HCT116 (cell line): ENCODE results near the gene SCARB1. TPM values are rescaled to one million over a fixed set of nuclear protein-coding genes. Genes with fewer than 3 reads are reported as not detected.

Experiments used
- ATAC-seq: fragments of 200-7000 bp; cut with Tn5 transposase; 2 replicates; pipeline ENCODE4 v1.9.1; 2020; ENCODE audit warnings: mild to moderate bottlenecking, moderate library complexity
- BruUV-seq: library from RNA; stranded (reverse); fragments of 400-500 nt; replicated peaks from 2 replicates; lab custom pipeline; 2021; lab: Mats Ljungman, UMichigan
- CTCF ChIA-PET: fragments of 300-600 bp; sonication (Branson Sonifier 250); formaldehyde crosslinking; loops from one replicate; lab custom pipeline; 2021; ENCODE audit warnings: antibody characterized with exemption; lab: Charles Lee
- POLR2A ChIA-PET: fragments of 300-600, 350-600 bp; sonication (Branson Sonifier 250); formaldehyde crosslinking; loops from one replicate; lab custom pipeline; 2021; ENCODE audit warnings: antibody characterized with exemption; lab: Charles Lee
- RAD21 ChIA-PET, 2 experiments: fragments of 300-600 bp; sonication (Branson Sonifier 250); formaldehyde crosslinking; loops; one replicate each; lab custom pipeline; 2023; ENCODE audit warnings: low total read pairs in 2 of 2; ENCODE audit not compliant: uncharacterized antibody in 2 of 2, unreplicated experiment in 2 of 2, low non-redundant PET in 1 of 2; lab: Charles Lee
- DNase-seq: peaks from one replicate; pipeline ENCODE4 v3.0.0-alpha.2; 2010; ENCODE audit warnings: low read depth, low spot score
- H2AFZ ChIP-seq: fragments of 200-600 bp; shearing (Covaris generic), sonication (generic); 2 replicates; pipeline ENCODE4 v1.6.1; 2017; ENCODE audit warnings: low read depth, mixed run types, mixed read lengths, antibody characterized with exemption, low read length; ENCODE audit not compliant: poor library complexity, severe bottlenecking
- H3K27ac ChIP-seq: 2 replicates; pipeline ENCODE4 v1.5.1; 2012; ENCODE audit warnings: low read depth, low read length
- H3K27me3 ChIP-seq: fragments of 200-600 bp; sonication (generic); 2 replicates; pipeline ENCODE4 v1.6.1; 2016; ENCODE audit warnings: mixed run types, low read length, mixed read lengths; ENCODE audit not compliant: insufficient read depth
- H3K36me3 ChIP-seq, 2 experiments: fragments of 200-500 bp in 1 of 2; fragments of 200-600 bp in 1 of 2; sonication (Bioruptor generic) in 1 of 2; sonication (generic) in 1 of 2; 2 replicates each; pipeline versions ENCODE4 v1.5.1 to v1.6.1; 2014 to 2016; ENCODE audit warnings: low read length in 2 of 2, inconsistent platforms in 1 of 2, mixed read lengths in 1 of 2, mixed run types in 1 of 2; ENCODE audit not compliant: insufficient read depth in 2 of 2, control insufficient read depth in 1 of 2
- H3K4me1 ChIP-seq, 2 experiments: fragments of 200-600 bp in 1 of 2; sonication (generic) in 1 of 2; 2 replicates each; pipeline versions ENCODE4 v1.5.1 to v1.6.1; 2012 to 2017; ENCODE audit warnings: low read length in 2 of 2, inconsistent platforms in 1 of 2, mild to moderate bottlenecking in 1 of 2, mixed read lengths in 1 of 2, mixed run types in 1 of 2, moderate library complexity in 1 of 2; ENCODE audit not compliant: insufficient read depth in 2 of 2, control insufficient read depth in 1 of 2
- H3K4me2 ChIP-seq: fragments of 200-600 bp; sonication (generic); 2 replicates; pipeline ENCODE4 v1.6.1; 2017; ENCODE audit warnings: mixed run types, low read length, mixed read lengths
- H3K4me3 ChIP-seq, 2 experiments: fragments of 200-600 bp in 1 of 2; sonication (generic) in 1 of 2; replicated peaks in 1 of 2; 2 replicates each; pipeline ENCODE4 v1.5.1; 2011 to 2016; ENCODE audit warnings: low read length in 2 of 2, control low read depth in 1 of 2, low read depth in 1 of 2, mild to moderate bottlenecking in 1 of 2, mixed read lengths in 1 of 2, mixed run types in 1 of 2
- H3K79me2 ChIP-seq: fragments of 200-600 bp; sonication (generic); 2 replicates; pipeline ENCODE4 v1.6.1; 2017; ENCODE audit warnings: mild to moderate bottlenecking, mixed run types, low read length, moderate library complexity, mixed read lengths; ENCODE audit not compliant: insufficient read depth
- H3K9ac ChIP-seq: fragments of 200-600 bp; sonication (generic); 2 replicates; pipeline ENCODE4 v1.6.1; 2016; ENCODE audit warnings: low read length, mixed read lengths
- H3K9me2 ChIP-seq: fragments of 200-600 bp; sonication (generic), shearing (Covaris generic); 2 replicates; pipeline ENCODE4 v1.6.1; 2017; ENCODE audit warnings: mixed run types, mild to moderate bottlenecking, moderate library complexity; ENCODE audit not compliant: insufficient read depth
- H3K9me3 ChIP-seq, 2 experiments: fragments of 200-500 bp in 1 of 2; fragments of 200-600 bp in 1 of 2; sonication (Bioruptor generic) in 1 of 2; sonication (generic) in 1 of 2; 2 replicates each; pipeline ENCODE4 v1.6.1; 2014 to 2017; ENCODE audit warnings: low read length in 2 of 2, mixed read lengths in 2 of 2, inconsistent platforms in 1 of 2, low read depth in 1 of 2, mild to moderate bottlenecking in 1 of 2, mixed run types in 1 of 2, moderate library complexity in 1 of 2; ENCODE audit not compliant: control insufficient read depth in 1 of 2, insufficient read depth in 1 of 2
- H4K20me1 ChIP-seq: fragments of 200-600 bp; sonication (generic), shearing (Covaris generic); 2 replicates; pipeline ENCODE4 v1.6.1; 2017; ENCODE audit warnings: mixed run types, mild to moderate bottlenecking, moderate library complexity; ENCODE audit not compliant: insufficient read depth
- ATF3 ChIP-seq: IDR thresholded peaks from 2 replicates; pipeline ENCODE4 v1.6.1; 2012
- CBX3 ChIP-seq: IDR thresholded peaks from 2 replicates; pipeline ENCODE4 v1.6.1; 2012; ENCODE audit warnings: low read depth
- CEBPB ChIP-seq: IDR thresholded peaks from 2 replicates; pipeline ENCODE4 v1.6.1; 2012; ENCODE audit warnings: low read depth
- EGR1 ChIP-seq: IDR thresholded peaks from 2 replicates; pipeline ENCODE4 v1.6.1; 2012; ENCODE audit warnings: low read depth
- ELF1 ChIP-seq: IDR thresholded peaks from 2 replicates; pipeline ENCODE4 v1.6.1; 2012; ENCODE audit warnings: low read depth, borderline replicate concordance
- EZH2 ChIP-seq: fragments of 200-600 bp; sonication (generic); IDR thresholded peaks from 2 replicates; pipeline ENCODE4 v1.6.1; 2017; ENCODE audit warnings: antibody characterized with exemption, mixed run types
- FOSL1 ChIP-seq: IDR thresholded peaks from 2 replicates; pipeline ENCODE4 v1.6.1; 2012; ENCODE audit warnings: low read depth
- POLR2AphosphoS5 ChIP-seq: IDR thresholded peaks from 2 replicates; pipeline ENCODE4 v1.6.1; 2011; ENCODE audit warnings: mild to moderate bottlenecking, low read depth, low read length, moderate library complexity
- RAD21 ChIP-seq: IDR thresholded peaks from 2 replicates; pipeline ENCODE4 v1.6.1; 2012; ENCODE audit warnings: low read depth, mild to moderate bottlenecking
- SIN3A ChIP-seq: IDR thresholded peaks from 2 replicates; pipeline ENCODE4 v1.6.1; 2012; ENCODE audit warnings: low read depth
- SP1 ChIP-seq: IDR thresholded peaks from 2 replicates; pipeline ENCODE4 v1.6.1; 2012; ENCODE audit warnings: low read depth
- TCF7L2 ChIP-seq: IDR thresholded peaks from 2 replicates; pipeline ENCODE4 v1.7.0; 2011; ENCODE audit warnings: borderline replicate concordance, inconsistent platforms; ENCODE audit not compliant: insufficient read depth, insufficient read length; ENCODE audit errors: extremely low read depth
- YY1 ChIP-seq: IDR thresholded peaks from 2 replicates; pipeline ENCODE4 v1.6.1; 2011; ENCODE audit warnings: low read length, low read depth, moderate library complexity, mild to moderate bottlenecking; ENCODE audit not compliant: insufficient replicate concordance; ENCODE audit errors: extremely low read depth
- ZBTB33 ChIP-seq: IDR thresholded peaks from 2 replicates; pipeline ENCODE4 v1.6.1; 2011; ENCODE audit warnings: mild to moderate bottlenecking, low read length, moderate library complexity; ENCODE audit not compliant: insufficient replicate concordance; ENCODE audit errors: extremely low read depth
- ZNF274 ChIP-seq: fragments of 200-500 bp; sonication (Bioruptor generic); IDR thresholded peaks from 2 replicates; pipeline ENCODE4 v1.6.1; 2014; ENCODE audit warnings: mild to moderate bottlenecking, low read depth, low read length, inconsistent platforms
- intact Hi-C: fragments of 100-400 bp; cut with micrococcal nuclease; formaldehyde crosslinking; loops from 2 replicates; pipeline ENCODE4 v1.10.0; 2022
- total RNA-seq: library from RNA; stranded (reverse); gene quantifications from one replicate; pipeline ENCODE4 v1.2.1, GENCODE V29; 2021; ENCODE audit not compliant: unreplicated experiment

SCARB1 gene
- total RNA-seq, 1 experiment from 2014 or later: 95.5 TPM

- POLR2A ChIA-PET: no interaction called here
- DNase-seq: no peak
- no peak for TF ChIP-seq FOSL1
- TF ChIP-seq CBX3: no peak
- no peak for TF ChIP-seq POLR2AphosphoS5
- TF ChIP-seq TCF7L2: no peak
- no peak for TF ChIP-seq EGR1
- TF ChIP-seq ATF3: no peak
- TF ChIP-seq SIN3A: no peak
- no peak for TF ChIP-seq ZNF274
- TF ChIP-seq, all 23 proteins: peak for 0
Measured at GRCh38 chr12:124757329-124757728, 106.3 kb downstream of the SCARB1 start.

GRCh38 chr12:124756760-124757159 lies 106.9 kb downstream of the SCARB1 start:
- CTCF ChIA-PET: no interaction called here
- Histone ChIP-seq H3K27ac (no peak overlapping the region), H3K27me3 (no peaks in the 10 kb centered on the region), H4K20me1 (no peaks in the 10 kb centered on the region), H3K9me2 (no peaks in the 10 kb centered on the region), H3K4me2 (no peak overlapping the region), H3K4me1 (no peaks in the 10 kb centered on the region), H2AFZ (no peak overlapping the region), H3K36me3 (no peaks in the 10 kb centered on the region), H3K9ac (no peak overlapping the region), H3K9me3 (peaks cover 0 to 13% of the 10 kb centered on the region in 2 experiments; a peak in 1 of 4 replicates), H3K4me3 (no peak overlapping the region), H3K79me2 (no peaks in the 10 kb centered on the region)
- intact Hi-C loops: no loop called here
- DNase-seq (no peak), ATAC-seq (no peak)
- BruUV-seq: no TSS peak
- RAD21 ChIA-PET: no interaction called here
- POLR2A ChIA-PET: no interaction called here
- TF ChIP-seq CBX3 (no peak), ELF1 (no peak), SP1 (no peak), ZBTB33 (no peak), YY1 (no peak), RAD21 (no peak), CEBPB (no peak), FOSL1 (no peak), EZH2 (no peak)

More at GRCh38 chr12:124757329-124757728, 106.3 kb downstream of the SCARB1 start:
- CTCF ChIA-PET: no interaction called here
- Histone ChIP-seq H3K27me3 (no peaks in the 10 kb centered on the region), H3K9ac (no peak overlapping the region), H3K36me3 (no peaks in the 10 kb centered on the region), H3K27ac (no peak overlapping the region), H3K9me2 (no peaks in the 10 kb centered on the region), H3K4me2 (no peak overlapping the region), H3K9me3 (peaks cover 0 to 13% of the 10 kb centered on the region in 2 experiments; a peak in 1 of 4 replicates), H4K20me1 (no peaks in the 10 kb centered on the region), H3K79me2 (no peaks in the 10 kb centered on the region), H2AFZ (no peak overlapping the region), H3K4me1 (no peaks in the 10 kb centered on the region), H3K4me3 (no peak overlapping the region)
- ATAC-seq: no peak
- RAD21 ChIA-PET: no interaction called here
- BruUV-seq: no TSS peak
- intact Hi-C loops: no loop called here
